SK-N-MC (cell line): ENCODE data around the gene VPS37C.
A peak's percentile ranks its signal among the peaks of the same experiment; 100 is the strongest.

ENCODE experiments used
- DNase-seq: peaks from one replicate; pipeline ENCODE4 v3.0.0-alpha.2; 2011; ENCODE audit warnings: low read depth, low spot score
- H3K27ac ChIP-seq: fragments of 200-600 bp; sonication (generic); 2 replicates; pipeline ENCODE4 v1.5.1; 2016; ENCODE audit warnings: mixed run types
- H3K36me3 ChIP-seq: fragments of 200-600 bp; sonication (generic); 2 replicates; pipeline ENCODE4 v1.6.1; 2017; ENCODE audit warnings: antibody characterized with exemption, low read length, mixed read lengths; ENCODE audit not compliant: insufficient read depth
- H3K4me3 ChIP-seq: fragments of 200-600 bp; sonication (generic); 2 replicates; pipeline ENCODE4 v1.5.1; 2016
- H3K9ac ChIP-seq: fragments of 200-600 bp; sonication (generic); 2 replicates; pipeline ENCODE4 v1.8.0; 2017; ENCODE audit warnings: mixed run types, mixed read lengths; ENCODE audit not compliant: insufficient read length
- H3K9me3 ChIP-seq: fragments of 200-600 bp; sonication (generic); 2 replicates; pipeline ENCODE4 v1.6.1; 2017; ENCODE audit warnings: low read depth, mild to moderate bottlenecking, antibody characterized with exemption, low read length, moderate library complexity, mixed read lengths
- EZH2 ChIP-seq: fragments of 200-600 bp; sonication (generic); IDR thresholded peaks from one replicate; pipeline ENCODE4 v1.6.1; 2017; ENCODE audit warnings: antibody characterized with exemption
- FOXP2 ChIP-seq: optimal IDR thresholded peaks from 2 replicates; pipeline ENCODE3; 2011; ENCODE audit warnings: mild to moderate bottlenecking, moderate library complexity; ENCODE audit not compliant: insufficient read depth; ENCODE audit errors: extremely low read length, control extremely low read depth
- POLR2AphosphoS5 ChIP-seq: IDR thresholded peaks from 2 replicates; pipeline ENCODE4 v1.6.1; 2012; ENCODE audit warnings: mild to moderate bottlenecking, low read depth, low read length, borderline replicate concordance

VPS37C gene

GRCh38 chr11:61127991-61128390, 33.2 kb downstream of the VPS37C start:
- no peaks in the 10 kb centered on the region for H3K9me3 ChIP-seq
- H3K36me3 ChIP-seq: no peaks in the 10 kb centered on the region
- no peak for DNase-seq
- TF ChIP-seq POLR2AphosphoS5: no peak
- TF ChIP-seq FOXP2: no peak
- TF ChIP-seq EZH2: no peak
- H3K27ac ChIP-seq: no peak overlapping the region
- no peak overlapping the region for H3K4me3 ChIP-seq
- H3K9ac ChIP-seq: no peak overlapping the region

- Histone ChIP-seq H3K9ac (no peak overlapping the region), H3K36me3 (no peaks in the 10 kb centered on the region), H3K9me3 (no peaks in the 10 kb centered on the region), H3K4me3 (no peak overlapping the region), H3K27ac (no peak overlapping the region)
- no peak for DNase-seq
- TF ChIP-seq EZH2 (no peak), FOXP2 (no peak), POLR2AphosphoS5 (no peak)
Measured at GRCh38 chr11:61126256-61126655, 35.0 kb downstream of the VPS37C start.

GRCh38 chr11:61125310-61125684, 35.9 kb downstream of the VPS37C start:
- H3K9me3 ChIP-seq: no peaks in the 10 kb centered on the region
- no peak overlapping the region for H3K4me3 ChIP-seq
- H3K36me3 ChIP-seq: no peaks in the 10 kb centered on the region
- DNase-seq: no peak
- TF ChIP-seq EZH2 (no peak), POLR2AphosphoS5 (no peak), FOXP2 (no peak)
- no peak overlapping the region for H3K27ac ChIP-seq
- H3K9ac ChIP-seq: no peak overlapping the region

GRCh38 chr11:61124574-61125309, 36.5 kb downstream of the VPS37C start:
- H3K27ac ChIP-seq: no peak overlapping the region
- TF ChIP-seq FOXP2 (no peak), POLR2AphosphoS5 (no peak), EZH2 (no peak)
- DNase-seq: no peak
- H3K9ac ChIP-seq: no peak overlapping the region
- H3K36me3 ChIP-seq: no peaks in the 10 kb centered on the region
- no peaks in the 10 kb centered on the region for H3K9me3 ChIP-seq
- H3K4me3 ChIP-seq: no peak overlapping the region

- DNase-seq: no peak
- H3K9ac ChIP-seq: no peak overlapping the region
- no peak overlapping the region for H3K27ac ChIP-seq
- no peaks in the 10 kb centered on the region for H3K9me3 ChIP-seq
- no peak for TF ChIP-seq EZH2
- TF ChIP-seq POLR2AphosphoS5: no peak
- no peak for TF ChIP-seq FOXP2
- no peaks in the 10 kb centered on the region for H3K36me3 ChIP-seq
- H3K4me3 ChIP-seq: no peak overlapping the region
Measured at GRCh38 chr11:61123775-61124571, 37.3 kb downstream of the VPS37C start.

- no peak overlapping the region for H3K27ac ChIP-seq
- no peak overlapping the region for H3K9ac ChIP-seq
- TF ChIP-seq EZH2 (no peak), POLR2AphosphoS5 (no peak), FOXP2 (no peak)
- H3K36me3 ChIP-seq: no peaks in the 10 kb centered on the region
- DNase-seq: no peak
- H3K4me3 ChIP-seq: no peak overlapping the region
- H3K9me3 ChIP-seq: no peaks in the 10 kb centered on the region
Measured at GRCh38 chr11:61122761-61123160, 38.5 kb downstream of the VPS37C start.

GRCh38 chr11:61121917-61122316, 39.3 kb downstream of the VPS37C start:
- TF ChIP-seq FOXP2 (no peak), EZH2 (no peak), POLR2AphosphoS5 (no peak)
- no peak for DNase-seq
- Histone ChIP-seq H3K9me3 (no peaks in the 10 kb centered on the region), H3K4me3 (no peak overlapping the region), H3K9ac (no peak overlapping the region), H3K36me3 (no peaks in the 10 kb centered on the region), H3K27ac (no peak overlapping the region)

- Histone ChIP-seq H3K9me3 (no peaks in the 10 kb centered on the region), H3K27ac (no peak overlapping the region), H3K9ac (no peak overlapping the region), H3K4me3 (peak overlapping the region; percentile 53), H3K36me3 (no peaks in the 10 kb centered on the region)
- no peak for DNase-seq
- no peak for TF ChIP-seq EZH2
- TF ChIP-seq POLR2AphosphoS5: no peak
- TF ChIP-seq FOXP2: no peak
Measured at GRCh38 chr11:61121192-61121831, 39.9 kb downstream of the VPS37C start.
